ENCODE results near the gene MFAP4.

MFAP4 gene

DNA sequence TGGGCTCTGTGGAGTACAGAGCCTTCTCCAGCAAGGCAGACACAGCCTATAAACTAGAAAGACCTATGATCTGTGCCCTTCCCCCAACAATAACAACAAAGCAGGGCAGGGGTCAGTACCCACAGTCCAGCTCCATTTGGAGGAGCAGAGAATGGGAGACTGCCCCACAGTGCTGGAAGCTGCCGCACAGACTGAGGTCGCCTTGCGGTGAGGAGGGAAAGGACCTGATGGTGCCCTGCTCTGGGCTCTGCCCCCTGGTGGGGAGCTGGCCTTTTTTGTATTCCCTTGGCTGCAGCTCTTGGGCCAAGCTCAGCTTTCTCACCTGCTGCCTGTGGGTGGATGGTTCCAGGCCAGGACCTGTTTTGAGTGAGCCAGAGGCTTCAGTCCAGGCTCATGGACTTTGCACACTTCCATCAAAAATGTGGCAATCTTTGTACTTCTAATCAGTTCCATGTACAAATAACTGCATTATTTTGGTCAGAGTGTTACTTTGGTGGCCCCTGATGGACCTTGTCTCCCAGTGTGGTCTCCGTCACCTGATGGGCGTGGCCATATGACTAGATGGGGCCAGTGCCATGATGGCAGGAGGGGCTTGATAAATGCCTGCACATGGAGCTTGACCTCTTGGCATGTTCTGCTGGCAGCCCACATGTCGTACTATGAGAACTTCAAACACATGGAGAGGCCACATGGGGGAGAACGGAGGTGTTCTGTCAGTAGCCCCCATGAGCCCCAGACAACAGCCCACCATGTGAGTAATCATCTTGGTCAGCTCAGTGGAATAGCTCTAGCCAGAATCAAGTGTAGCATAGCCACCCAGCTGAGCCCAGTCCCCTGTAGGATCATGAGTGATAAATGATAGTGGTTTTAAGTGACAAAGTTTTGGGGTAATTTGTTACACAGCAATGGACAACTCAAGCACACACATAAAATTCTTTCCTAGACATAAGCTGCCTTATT, 48.7 kb downstream of the MFAP4 start:
- DNase-seq (ENCODE audit: low spot score) = no peak
- TF ChIP-seq, protein P1, sequence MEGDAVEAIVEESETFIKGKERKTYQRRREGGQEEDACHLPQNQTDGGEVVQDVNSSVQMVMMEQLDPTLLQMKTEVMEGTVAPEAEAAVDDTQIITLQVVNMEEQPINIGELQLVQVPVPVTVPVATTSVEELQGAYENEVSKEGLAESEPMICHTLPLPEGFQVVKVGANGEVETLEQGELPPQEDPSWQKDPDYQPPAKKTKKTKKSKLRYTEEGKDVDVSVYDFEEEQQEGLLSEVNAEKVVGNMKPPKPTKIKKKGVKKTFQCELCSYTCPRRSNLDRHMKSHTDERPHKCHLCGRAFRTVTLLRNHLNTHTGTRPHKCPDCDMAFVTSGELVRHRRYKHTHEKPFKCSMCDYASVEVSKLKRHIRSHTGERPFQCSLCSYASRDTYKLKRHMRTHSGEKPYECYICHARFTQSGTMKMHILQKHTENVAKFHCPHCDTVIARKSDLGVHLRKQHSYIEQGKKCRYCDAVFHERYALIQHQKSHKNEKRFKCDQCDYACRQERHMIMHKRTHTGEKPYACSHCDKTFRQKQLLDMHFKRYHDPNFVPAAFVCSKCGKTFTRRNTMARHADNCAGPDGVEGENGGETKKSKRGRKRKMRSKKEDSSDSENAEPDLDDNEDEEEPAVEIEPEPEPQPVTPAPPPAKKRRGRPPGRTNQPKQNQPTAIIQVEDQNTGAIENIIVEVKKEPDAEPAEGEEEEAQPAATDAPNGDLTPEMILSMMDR (IDR thresholded peaks at IDR 0.05) = peak; percentile 36
- Histone ChIP-seq H3K4me3 (no peak overlapping the region), H3K27ac (peak overlapping the region in 1 of 2 donors; percentile 6)

DNA sequence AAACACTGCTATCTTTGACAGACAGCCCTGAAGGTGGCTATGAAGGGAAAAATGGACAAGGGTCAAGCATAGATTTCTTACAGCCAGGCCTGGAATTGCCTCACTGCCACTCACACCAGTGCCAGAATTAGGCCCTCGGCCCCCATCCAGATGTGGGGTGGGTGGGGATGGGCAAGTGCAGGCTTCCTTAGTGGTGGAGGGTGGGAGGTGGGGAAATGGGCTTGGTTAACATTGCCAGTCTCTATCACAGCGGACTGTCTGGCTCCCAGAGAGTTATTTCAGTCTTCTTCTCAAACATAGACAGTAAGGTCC, 49.3 kb downstream of the MFAP4 start:
- no peak for DNase-seq (ENCODE audit: low spot score)
- no peak overlapping the region for H3K4me3 ChIP-seq
- peak overlapping the region in 1 of 2 donors; percentile 6 for H3K27ac ChIP-seq
- TF ChIP-seq, protein P1 (IDR thresholded peaks at IDR 0.05) = no peak

DNA sequence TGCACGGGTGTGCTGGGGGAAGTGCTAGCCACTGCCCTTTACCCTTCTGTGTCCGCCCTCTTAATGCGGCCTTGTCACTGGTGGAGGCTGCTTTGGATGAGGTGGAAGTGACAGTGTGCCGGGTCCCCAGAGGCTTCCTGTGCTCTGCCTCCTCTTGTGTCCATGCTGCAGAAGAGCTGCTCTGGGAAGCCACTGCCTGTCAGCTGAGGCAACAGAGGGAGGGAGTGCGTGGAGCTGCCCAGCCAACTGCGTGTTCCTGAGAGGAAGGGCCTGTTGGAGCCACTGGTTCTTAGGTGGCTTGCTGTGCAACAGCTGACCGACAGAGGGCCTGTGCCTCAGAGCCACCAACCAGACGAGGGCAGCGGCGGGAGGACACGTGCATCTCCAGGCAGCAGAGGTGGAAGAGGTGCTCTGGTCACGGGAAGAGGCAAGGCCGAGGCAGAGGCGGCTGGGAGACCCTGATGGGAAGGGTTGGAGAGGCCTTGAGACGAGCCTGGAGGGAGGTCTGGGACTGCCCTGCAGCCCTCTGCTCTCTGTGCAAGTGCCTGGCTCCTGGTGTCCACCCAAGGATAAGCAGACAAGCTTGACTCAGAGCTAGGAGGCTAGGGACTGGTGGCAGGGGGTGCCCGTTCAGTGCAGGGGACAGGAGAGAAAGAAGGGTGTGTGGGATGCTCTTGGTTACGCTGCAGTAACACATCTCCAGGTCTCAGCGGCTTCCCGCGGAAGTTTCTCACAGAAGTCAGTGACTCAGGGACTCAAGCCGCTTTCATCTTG, 49.9 kb downstream of the MFAP4 start:
- H3K27ac ChIP-seq = peak overlapping the region in 1 of 2 donors; percentile 21
- DNase-seq (ENCODE audit: low spot score) = no peak
- TF ChIP-seq, protein P1 (IDR thresholded peaks at IDR 0.05) = peak; percentile 67
- H3K4me3 ChIP-seq = no peak overlapping the region

DNA sequence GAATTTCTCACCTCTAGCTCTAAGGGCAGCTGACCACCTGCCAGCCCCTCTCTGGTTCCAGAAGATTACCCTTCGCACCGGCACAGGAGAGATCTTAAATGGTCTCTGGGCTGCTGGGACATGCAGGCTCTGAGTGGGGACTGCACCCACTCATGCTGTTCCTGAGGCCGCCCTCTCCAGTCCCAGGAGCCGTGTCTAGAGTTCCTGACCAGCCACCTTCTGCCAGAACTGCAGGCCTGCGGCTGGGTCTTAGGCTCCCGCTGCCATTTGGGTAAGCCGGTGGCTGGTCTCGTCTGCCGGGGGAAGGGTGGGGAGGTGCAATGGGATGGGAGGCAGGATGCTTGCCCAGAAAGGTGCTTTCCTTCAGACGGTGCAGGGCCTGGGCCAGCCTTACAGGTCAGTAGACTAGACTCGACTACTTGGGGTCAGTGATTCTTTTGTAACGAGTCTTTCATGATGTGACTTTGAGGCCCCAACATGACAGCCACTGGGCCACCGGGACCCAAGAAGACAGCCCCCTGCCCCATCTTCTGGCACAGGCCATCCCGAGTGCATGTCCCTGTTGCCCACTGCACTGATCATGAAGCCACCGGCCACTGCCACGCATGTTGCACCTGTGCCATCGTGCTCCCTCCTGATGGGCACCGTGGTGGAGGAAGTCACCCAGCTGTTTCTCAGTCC, 50.9 kb downstream of the MFAP4 start:
- no peak for DNase-seq (ENCODE audit: low spot score)
- Histone ChIP-seq H3K4me3 (no peak overlapping the region), H3K27ac (no peak overlapping the region)
- TF ChIP-seq, protein P1 (IDR thresholded peaks at IDR 0.05) = no peak

DNA sequence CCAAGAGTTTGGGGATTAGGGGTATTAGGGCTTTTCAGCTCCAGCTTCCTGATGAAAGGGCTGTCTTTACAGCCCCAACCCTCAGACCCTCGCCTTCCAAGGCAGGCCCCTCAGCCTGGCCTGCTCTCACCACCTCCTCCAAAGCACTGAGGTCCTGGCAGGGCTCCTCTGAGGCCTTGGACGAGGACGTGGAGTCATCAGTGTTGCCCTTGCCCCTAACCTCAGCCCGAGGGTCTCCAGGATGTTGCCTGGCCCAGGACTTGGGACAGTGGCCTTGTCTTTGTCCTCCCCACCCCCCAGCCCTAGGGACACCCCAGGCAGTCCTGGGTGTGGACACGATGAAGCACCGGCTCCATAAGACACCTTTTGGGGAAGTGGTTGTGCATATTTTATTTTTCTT, 52.7 kb downstream of the MFAP4 start:
- no peak overlapping the region for H3K27ac ChIP-seq
- TF ChIP-seq, protein P1 (IDR thresholded peaks at IDR 0.05) = no peak
- DNase-seq (ENCODE audit: low spot score) = no peak
- H3K4me3 ChIP-seq = no peak overlapping the region

DNA sequence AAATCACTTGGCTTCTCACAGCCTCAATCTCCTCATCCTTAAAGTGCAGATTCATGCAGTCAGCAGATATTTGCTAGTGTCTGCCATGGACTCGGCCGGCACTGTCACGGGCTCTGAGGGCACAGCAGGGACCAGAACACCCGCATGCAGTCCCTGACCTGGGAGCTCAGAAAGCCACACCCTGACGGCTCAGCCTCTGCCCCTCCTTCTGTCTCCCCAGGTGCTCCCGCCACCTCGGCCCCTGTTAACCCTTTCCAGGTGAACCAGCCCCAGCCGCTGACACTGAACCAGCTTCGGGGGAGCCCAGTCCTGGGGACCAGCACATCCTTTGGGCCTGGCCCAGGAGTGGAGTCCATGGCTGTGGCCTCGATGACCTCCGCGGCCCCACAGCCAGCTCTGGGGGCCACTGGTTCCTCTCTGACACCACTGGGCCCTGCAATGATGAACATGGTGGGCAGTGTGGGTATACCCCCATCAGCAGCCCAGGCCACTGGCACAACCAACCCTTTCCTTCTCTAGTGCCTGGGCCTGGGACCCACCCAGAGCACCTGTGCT, 53.2 kb downstream of the MFAP4 start:
- no peak overlapping the region for H3K27ac ChIP-seq
- H3K4me3 ChIP-seq = no peak overlapping the region
- DNase-seq (ENCODE audit: low spot score) = no peak
- TF ChIP-seq, protein P1 (IDR thresholded peaks at IDR 0.05) = no peak

Data from coronary artery (tissue), 2 donors.